H1 (cell line): ENCODE results near the gene C6orf58. TPM values are rescaled to one million over a fixed set of nuclear protein-coding genes. Genes with fewer than 3 reads are reported as not detected.

Experiments used
- CTCF ChIA-PET: fragments of 300-600 bp; sonication (Branson Sonifier 250); formaldehyde crosslinking; loops from one replicate; lab custom pipeline; 2021; ENCODE audit not compliant: partially characterized antibody; lab: Charles Lee
- POLR2A ChIA-PET: fragments of 300-600 bp; sonication (Branson Sonifier 250); formaldehyde crosslinking; loops from one replicate; lab custom pipeline; 2021; ENCODE audit warnings: inconsistent platforms; ENCODE audit not compliant: partially characterized antibody; lab: Charles Lee
- DNase-seq, 2 experiments: peaks; one replicate each; pipeline versions ENCODE4 v3.0.0 to v3.0.0-alpha.2; 2010 to 2022; ENCODE audit warnings: low spot score in 2 of 2, low read depth in 1 of 2, mixed read lengths in 1 of 2
- FAIRE-seq: peaks from 2 replicates; lab custom pipeline; 2011; peaks lifted over from hg19 to GRCh38; lab: Jason Lieb, UNC
- H2AFZ ChIP-seq: 2 replicates; pipeline ENCODE4 v1.8.1; 2012; ENCODE audit warnings: low read length, inconsistent platforms
- H2AK5ac ChIP-seq: 2 replicates; pipeline ENCODE4 v1.6.1; 2013; ENCODE audit warnings: low read depth, low read length
- H2BK120ac ChIP-seq: replicated peaks from 2 replicates; pipeline ENCODE3; 2013; ENCODE audit warnings: low read depth, low read length, inconsistent platforms
- H2BK12ac ChIP-seq: 2 replicates; pipeline ENCODE4 v1.6.1; 2013; ENCODE audit warnings: low read depth, low read length
- H2BK15ac ChIP-seq: 2 replicates; pipeline ENCODE4 v1.6.1; 2013; ENCODE audit warnings: low read length
- H2BK20ac ChIP-seq: 2 replicates; pipeline ENCODE4 v1.6.1; 2013; ENCODE audit warnings: low read length
- H2BK5ac ChIP-seq: 2 replicates; pipeline ENCODE4 v1.6.1; 2013; ENCODE audit warnings: low read depth, low read length
- H3K14ac ChIP-seq: 2 replicates; pipeline ENCODE4 v1.6.1; 2013; ENCODE audit warnings: inconsistent platforms; ENCODE audit not compliant: insufficient read length
- H3K18ac ChIP-seq: 2 replicates; pipeline ENCODE4 v1.6.1; 2013; ENCODE audit warnings: low read length; ENCODE audit errors: extremely low read depth
- H3K23ac ChIP-seq: 2 replicates; pipeline ENCODE4 v1.6.1; 2013; ENCODE audit warnings: inconsistent platforms; ENCODE audit not compliant: insufficient read length
- H3K23me2 ChIP-seq: 2 replicates; pipeline ENCODE4 v1.6.1; 2013; ENCODE audit warnings: low read depth, low read length
- H3K27ac ChIP-seq: 2 replicates; pipeline ENCODE4 v1.6.1; 2011; ENCODE audit warnings: low read depth, low read length, inconsistent platforms
- H3K27me3 ChIP-seq, 4 experiments: replicated peaks in 1 of 4; 1 replicate in 1 of 4; 2 replicates in 3 of 4; pipeline versions ENCODE4 v1.6.1 to v1.8.1; 2011 to 2013; ENCODE audit warnings: low read length in 3 of 4, mild to moderate bottlenecking in 3 of 4, inconsistent platforms in 2 of 4, mixed read lengths in 2 of 4, moderate library complexity in 1 of 4; ENCODE audit not compliant: control insufficient read depth in 3 of 4, insufficient read depth in 3 of 4; ENCODE audit errors: extremely low read depth in 1 of 4
- H3K36me3 ChIP-seq, 4 experiments: 2 replicates each; pipeline versions ENCODE4 v1.6.1 to v1.8.1; 2011 to 2013; ENCODE audit warnings: mild to moderate bottlenecking in 4 of 4, low read length in 3 of 4, moderate library complexity in 2 of 4, control low read depth in 1 of 4, inconsistent platforms in 1 of 4; ENCODE audit not compliant: insufficient read depth in 4 of 4, control insufficient read depth in 2 of 4
- H3K4ac ChIP-seq: replicated peaks from 2 replicates; pipeline ENCODE3; 2013; ENCODE audit warnings: low read length, low read depth, mixed read lengths, inconsistent platforms; ENCODE audit not compliant: insufficient read length
- H3K4me1 ChIP-seq, 4 experiments: replicated peaks in 1 of 4; 1 replicate in 1 of 4; 2 replicates in 3 of 4; pipeline versions ENCODE4 v1.6.1 to v1.8.1; 2011 to 2013; ENCODE audit warnings: low read length in 3 of 4, inconsistent platforms in 2 of 4, mixed read lengths in 1 of 4; ENCODE audit not compliant: insufficient read depth in 4 of 4, control insufficient read depth in 3 of 4
- H3K4me2 ChIP-seq, 2 experiments: 2 replicates each; pipeline versions ENCODE4 v1.6.1 to v1.8.1; 2011 to 2013; ENCODE audit warnings: low read depth in 2 of 2, low read length in 2 of 2, control low read depth in 1 of 2, inconsistent platforms in 1 of 2, mild to moderate bottlenecking in 1 of 2; ENCODE audit not compliant: insufficient read depth in 1 of 2
- H3K4me3 ChIP-seq, 4 experiments: fragments of 200-600, 300-600 bp in 1 of 4; sonication (generic), shearing (Covaris generic), sonication (Bioruptor Twin) in 1 of 4; 2 replicates each; pipeline versions ENCODE4 v1.5.1 to v1.8.1; 2011 to 2016; ENCODE audit warnings: low read length in 4 of 4, low read depth in 3 of 4, control low read depth in 2 of 4, inconsistent platforms in 2 of 4, mild to moderate bottlenecking in 2 of 4, mixed read lengths in 1 of 4, moderate library complexity in 1 of 4; ENCODE audit not compliant: insufficient read depth in 2 of 4; ENCODE audit errors: extremely low read depth in 1 of 4
- H3K56ac ChIP-seq: replicated peaks from 2 replicates; pipeline ENCODE3; 2013; ENCODE audit warnings: low read depth, mild to moderate bottlenecking, mixed read lengths, low read length, inconsistent platforms; ENCODE audit not compliant: insufficient read length
- H3K79me1 ChIP-seq: 2 replicates; pipeline ENCODE4 v1.6.1; 2013; ENCODE audit warnings: low read depth, low read length, control low read depth
- H3K79me2 ChIP-seq, 2 experiments: 2 replicates each; pipeline versions ENCODE4 v1.6.1 to v1.8.1; 2012 to 2013; ENCODE audit warnings: low read length in 2 of 2, mild to moderate bottlenecking in 2 of 2, inconsistent platforms in 1 of 2; ENCODE audit not compliant: insufficient read depth in 2 of 2, control insufficient read depth in 1 of 2
- H3K9ac ChIP-seq, 4 experiments: replicated peaks in 1 of 4; 1 replicate in 1 of 4; 2 replicates in 3 of 4; pipeline versions ENCODE4 v1.6.1 to v1.8.1; 2011 to 2013; ENCODE audit warnings: low read depth in 3 of 4, low read length in 3 of 4, control low read depth in 2 of 4, mild to moderate bottlenecking in 2 of 4, moderate library complexity in 2 of 4, inconsistent platforms in 1 of 4; ENCODE audit errors: extremely low read depth in 1 of 4
- H3K9me3 ChIP-seq, 2 experiments: 2 replicates each; pipeline versions ENCODE4 v1.6.1 to v1.8.1; 2012 to 2013; ENCODE audit warnings: mild to moderate bottlenecking in 2 of 2, moderate library complexity in 2 of 2, control low read depth in 1 of 2, inconsistent platforms in 1 of 2, low read depth in 1 of 2, low read length in 1 of 2, mixed read lengths in 1 of 2; ENCODE audit not compliant: insufficient read depth in 2 of 2
- H4K20me1 ChIP-seq, 2 experiments: replicated peaks in 1 of 2; 2 replicates each; pipeline versions ENCODE3 to v1.8.1; 2011 to 2013; ENCODE audit warnings: inconsistent platforms in 2 of 2, low read length in 2 of 2, mild to moderate bottlenecking in 1 of 2; ENCODE audit not compliant: insufficient read depth in 2 of 2, control insufficient read depth in 1 of 2
- H4K5ac ChIP-seq: 2 replicates; pipeline ENCODE4 v1.6.1; 2013; ENCODE audit warnings: low read length, low read depth, mixed read lengths, inconsistent platforms; ENCODE audit not compliant: insufficient read length
- H4K8ac ChIP-seq: 2 replicates; pipeline ENCODE4 v1.8.0; 2013; ENCODE audit warnings: mild to moderate bottlenecking, moderate library complexity, low read length, inconsistent platforms; ENCODE audit not compliant: insufficient read depth; ENCODE audit errors: extremely low read depth
- H4K91ac ChIP-seq: replicated peaks from 2 replicates; pipeline ENCODE3; 2013; ENCODE audit warnings: low read length, mixed read lengths, inconsistent platforms; ENCODE audit not compliant: insufficient read length
- EZH2 ChIP-seq: fragments of 200-600 bp; sonication (generic); IDR thresholded peaks from 2 replicates; pipeline ENCODE4 v1.7.1; 2012; ENCODE audit warnings: low read depth, mild to moderate bottlenecking, moderate library complexity, low read length, inconsistent platforms; ENCODE audit not compliant: severe bottlenecking
- JUND ChIP-seq: IDR thresholded peaks from 2 replicates; pipeline ENCODE4 v1.6.1; 2011; ENCODE audit warnings: mild to moderate bottlenecking, improper control_type of control experiment, low read length
- POU5F1 ChIP-seq: IDR thresholded peaks from 2 replicates; pipeline ENCODE4 v1.6.1; 2011; ENCODE audit warnings: low read depth, mild to moderate bottlenecking, low read length, moderate library complexity
- SP1 ChIP-seq: IDR thresholded peaks from 2 replicates; pipeline ENCODE4 v1.6.1; 2011; ENCODE audit warnings: low read depth, low read length
- SUZ12 ChIP-seq: fragments of 200-600 bp; sonication (generic); IDR thresholded peaks from 2 replicates; pipeline ENCODE4 v1.6.1; 2012; ENCODE audit warnings: mild to moderate bottlenecking, inconsistent platforms, low read length, moderate library complexity, mixed read lengths
- TAF1 ChIP-seq: IDR thresholded peaks from 2 replicates; pipeline ENCODE4 v1.6.1; 2011; ENCODE audit warnings: mild to moderate bottlenecking, low read depth, low read length
- WGBS, 2 experiments: shearing (Covaris generic) in 1 of 2; methylation state at CpG; one replicate each; pipeline versions ENCODE4 v1.1.6 to v1.1.7; 2013 to 2015; ENCODE audit warnings: low lambda C conversion rate in 2 of 2, mixed read lengths in 2 of 2, inconsistent platforms in 1 of 2, low coverage in 1 of 2, missing lambda C conversion rate in 1 of 2; ENCODE audit not compliant: insufficient replicate concordance in 2 of 2, insufficient coverage in 1 of 2, insufficient read length in 1 of 2; ENCODE audit errors: extremely low coverage in 1 of 2, missing lambda C conversion rate in 1 of 2; 5-methylcytosine and 5-hydroxymethylcytosine counted together
- polyA plus RNA-seq, 7 experiments: library from polyadenylated mRNA; depleted of rRNA in 3 of 7; stranded (reverse) in 5 of 7; unstranded in 2 of 7; fragments of >200 nt in 5 of 7; fragments of 200-250 nt in 2 of 7; gene quantifications; 1 replicate in 5 of 7; 2 replicates in 1 of 7; 4 replicates in 1 of 7; pipeline versions ENCODE4 v1.2.1 to v1.2.3, GENCODE V29; 2011 to 2013; ENCODE audit warnings: missing spikeins in 2 of 7, mixed read lengths in 2 of 7
- total RNA-seq: library from RNA; stranded (reverse); fragmentation: NEBNext Ultra II Directional; extraction: Animal tissue kit (Norgen Biotek cat#: 25700); gene quantifications from 2 replicates; pipeline ENCODE4 v1.2.1, GENCODE V29; 2021
- TF ChIP-seq, protein P1 (sequence below): IDR thresholded peaks from 2 replicates; pipeline ENCODE4 v1.6.1; 2012; ENCODE audit warnings: low read length, inconsistent platforms

C6orf58 gene
- total and polyA plus RNA-seq, 2 of the 8 experiments (the other 6 are each of a cell fraction or from before 2014, with no cell fraction given), result not detected

DNA sequence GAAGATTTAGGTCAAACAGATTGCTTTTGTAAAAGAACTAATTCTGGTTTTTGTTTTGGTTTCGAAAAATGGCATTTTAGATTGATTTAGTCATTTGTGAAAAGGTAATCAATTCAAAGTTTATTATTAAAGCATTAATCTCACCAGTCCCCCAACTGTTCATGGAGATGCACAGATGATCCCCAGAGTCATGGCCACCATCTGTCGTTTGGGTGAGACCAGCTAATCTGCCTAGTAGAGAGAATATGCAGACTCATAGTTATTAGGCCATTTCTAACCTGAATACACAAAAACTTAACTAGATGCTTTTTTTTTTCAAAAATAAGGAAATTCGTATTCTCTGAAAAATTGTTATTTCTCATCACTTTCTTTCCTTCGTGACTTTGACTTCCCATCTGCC lies 58.1 kb downstream of the C6orf58 start:
- FAIRE-seq, result no peak
- TF ChIP-seq SP1 (no peak), POU5F1 (no peak), EZH2 (no peak), SUZ12 (no peak), JUND (no peak), TAF1 (no peak)
- TF ChIP-seq, protein P1, sequence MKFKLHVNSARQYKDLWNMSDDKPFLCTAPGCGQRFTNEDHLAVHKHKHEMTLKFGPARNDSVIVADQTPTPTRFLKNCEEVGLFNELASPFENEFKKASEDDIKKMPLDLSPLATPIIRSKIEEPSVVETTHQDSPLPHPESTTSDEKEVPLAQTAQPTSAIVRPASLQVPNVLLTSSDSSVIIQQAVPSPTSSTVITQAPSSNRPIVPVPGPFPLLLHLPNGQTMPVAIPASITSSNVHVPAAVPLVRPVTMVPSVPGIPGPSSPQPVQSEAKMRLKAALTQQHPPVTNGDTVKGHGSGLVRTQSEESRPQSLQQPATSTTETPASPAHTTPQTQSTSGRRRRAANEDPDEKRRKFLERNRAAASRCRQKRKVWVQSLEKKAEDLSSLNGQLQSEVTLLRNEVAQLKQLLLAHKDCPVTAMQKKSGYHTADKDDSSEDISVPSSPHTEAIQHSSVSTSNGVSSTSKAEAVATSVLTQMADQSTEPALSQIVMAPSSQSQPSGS, result no peak
- TF ChIP-seq, all 59 proteins: peak for 0
- Histone ChIP-seq H4K91ac (no peak overlapping the region), H3K4ac (no peak overlapping the region), H3K56ac (no peak overlapping the region), H3K4me2 (no peak overlapping the region), H3K14ac (no peak overlapping the region), H4K5ac (no peak overlapping the region), H3K27me3 (no peaks in the 10 kb centered on the region), H3K4me3 (no peak overlapping the region), H4K8ac (no peak overlapping the region), H2BK15ac (no peak overlapping the region), H3K9ac (no peak overlapping the region), H3K79me2 (no peaks in the 10 kb centered on the region), H3K27ac (no peak overlapping the region), H2BK5ac (no peak overlapping the region), H3K79me1 (no peaks in the 10 kb centered on the region), H3K18ac (no peak overlapping the region), H2AFZ (no peak overlapping the region), H2BK20ac (no peak overlapping the region), H2BK120ac (no peak overlapping the region), H2AK5ac (no peak overlapping the region), H3K36me3 (no peaks in the 10 kb centered on the region; a peak in 1 of 8 replicates), H2BK12ac (no peak overlapping the region), H3K23me2 (no peaks in the 10 kb centered on the region; the same call in 1 of the 2 replicates), H3K4me1 (no peaks in the 10 kb centered on the region), H4K20me1 (no peaks in the 10 kb centered on the region), H3K9me3 (no peaks in the 10 kb centered on the region), H3K23ac (no peak overlapping the region)
- CTCF ChIA-PET, result no interaction called here
- WGBS, 2 experiments, result 88% methylated on average over 4 of the region's 4 CpGs; no CpG with 5 or more reads in 1 of the 2 experiments
- POLR2A ChIA-PET, result no interaction called here
- DNase-seq, result no peak
